ENCODE measurements around the gene TAOK1.

TAOK1 gene

DNA sequence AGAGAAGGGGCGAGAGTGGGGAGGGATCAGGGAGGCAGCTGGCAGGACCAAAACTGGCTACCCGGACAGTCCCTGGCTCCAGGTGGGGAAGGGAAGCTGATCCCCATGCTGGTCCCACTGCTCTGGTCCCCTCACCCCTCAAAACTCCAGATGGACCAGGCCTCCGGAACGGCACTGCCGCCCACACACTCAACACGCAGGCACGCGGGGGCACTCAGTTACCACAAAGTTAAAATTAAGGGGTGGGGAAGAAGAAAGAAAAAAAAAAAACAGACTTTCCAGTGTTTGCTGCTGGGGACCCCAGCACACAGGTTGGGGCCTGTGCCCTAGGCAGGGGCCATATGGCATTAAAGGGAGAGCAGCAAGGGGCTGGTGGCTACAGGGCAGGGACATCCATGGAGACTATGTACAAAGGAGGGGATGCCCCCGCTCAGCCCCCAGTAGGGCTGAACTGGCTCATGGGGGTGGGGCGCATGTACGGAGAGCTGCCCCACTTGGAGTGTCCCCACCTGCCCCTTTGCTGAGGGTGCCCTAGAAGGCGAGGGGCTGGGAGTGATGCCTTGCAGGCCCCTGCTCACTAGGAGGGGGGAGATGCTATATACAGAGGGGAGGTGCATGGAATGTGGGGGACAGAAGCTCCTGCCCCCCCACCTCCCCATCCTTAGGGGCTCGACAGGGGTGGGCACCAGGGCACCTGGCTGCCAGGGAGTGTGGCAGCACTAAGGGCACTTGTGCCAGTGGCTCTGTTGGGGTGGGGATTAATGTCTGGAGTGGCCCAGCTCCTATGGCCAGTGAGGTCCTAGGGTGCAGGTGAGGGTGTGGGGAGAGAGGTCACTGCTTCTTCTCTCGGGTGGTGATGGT is 183.9 kb downstream of the TAOK1 start:
- TF ChIP-seq, protein P1, sequence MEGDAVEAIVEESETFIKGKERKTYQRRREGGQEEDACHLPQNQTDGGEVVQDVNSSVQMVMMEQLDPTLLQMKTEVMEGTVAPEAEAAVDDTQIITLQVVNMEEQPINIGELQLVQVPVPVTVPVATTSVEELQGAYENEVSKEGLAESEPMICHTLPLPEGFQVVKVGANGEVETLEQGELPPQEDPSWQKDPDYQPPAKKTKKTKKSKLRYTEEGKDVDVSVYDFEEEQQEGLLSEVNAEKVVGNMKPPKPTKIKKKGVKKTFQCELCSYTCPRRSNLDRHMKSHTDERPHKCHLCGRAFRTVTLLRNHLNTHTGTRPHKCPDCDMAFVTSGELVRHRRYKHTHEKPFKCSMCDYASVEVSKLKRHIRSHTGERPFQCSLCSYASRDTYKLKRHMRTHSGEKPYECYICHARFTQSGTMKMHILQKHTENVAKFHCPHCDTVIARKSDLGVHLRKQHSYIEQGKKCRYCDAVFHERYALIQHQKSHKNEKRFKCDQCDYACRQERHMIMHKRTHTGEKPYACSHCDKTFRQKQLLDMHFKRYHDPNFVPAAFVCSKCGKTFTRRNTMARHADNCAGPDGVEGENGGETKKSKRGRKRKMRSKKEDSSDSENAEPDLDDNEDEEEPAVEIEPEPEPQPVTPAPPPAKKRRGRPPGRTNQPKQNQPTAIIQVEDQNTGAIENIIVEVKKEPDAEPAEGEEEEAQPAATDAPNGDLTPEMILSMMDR (conservative IDR thresholded peaks at IDR 0.05; ENCODE audit: low read depth, low read length), result no peak
- H3K4me3 ChIP-seq (ENCODE audit: low read depth, low read length), result no peak overlapping the region
- DNase-seq (ENCODE audit: low read depth), result no peak

DNA sequence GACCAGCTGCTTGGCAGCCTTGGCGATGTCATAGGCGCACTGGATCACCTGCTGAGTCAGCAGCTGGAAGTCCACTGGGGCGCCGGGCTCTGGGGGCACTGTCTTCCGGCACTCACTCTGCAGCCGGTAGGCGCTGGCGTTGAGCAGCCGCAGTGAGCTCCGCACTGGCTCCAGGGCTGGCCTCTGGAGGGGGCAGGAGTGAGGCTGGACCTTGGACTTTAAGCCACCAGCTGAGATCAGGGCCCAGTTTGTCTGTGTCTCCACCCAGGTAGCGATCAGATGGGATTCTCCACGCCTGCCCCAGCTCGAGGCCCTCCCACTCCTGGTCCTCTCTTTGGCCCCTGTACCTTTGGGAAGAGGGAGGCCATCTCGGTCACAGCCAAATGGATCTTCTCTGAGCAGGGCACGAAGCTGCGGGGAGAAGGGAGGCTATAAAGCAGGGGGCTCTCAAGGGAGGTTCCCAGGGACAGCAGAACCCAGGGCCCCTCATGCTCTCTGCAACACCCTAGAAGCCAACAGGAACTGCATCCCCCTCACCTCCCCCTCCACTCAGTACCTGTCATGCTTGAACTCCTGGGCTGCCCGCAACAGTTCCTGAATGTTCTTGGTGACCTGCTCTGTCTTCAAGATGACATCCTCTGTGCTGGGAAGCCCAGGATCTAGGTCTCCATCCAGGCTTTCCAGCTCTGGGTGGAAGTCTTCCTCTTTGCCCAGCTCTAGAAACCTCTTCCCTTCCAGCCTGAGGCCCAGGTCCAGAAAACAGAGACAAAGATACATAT is 184.8 kb downstream of the TAOK1 start:
- DNase-seq (ENCODE audit: low read depth), result no peak

DNA sequence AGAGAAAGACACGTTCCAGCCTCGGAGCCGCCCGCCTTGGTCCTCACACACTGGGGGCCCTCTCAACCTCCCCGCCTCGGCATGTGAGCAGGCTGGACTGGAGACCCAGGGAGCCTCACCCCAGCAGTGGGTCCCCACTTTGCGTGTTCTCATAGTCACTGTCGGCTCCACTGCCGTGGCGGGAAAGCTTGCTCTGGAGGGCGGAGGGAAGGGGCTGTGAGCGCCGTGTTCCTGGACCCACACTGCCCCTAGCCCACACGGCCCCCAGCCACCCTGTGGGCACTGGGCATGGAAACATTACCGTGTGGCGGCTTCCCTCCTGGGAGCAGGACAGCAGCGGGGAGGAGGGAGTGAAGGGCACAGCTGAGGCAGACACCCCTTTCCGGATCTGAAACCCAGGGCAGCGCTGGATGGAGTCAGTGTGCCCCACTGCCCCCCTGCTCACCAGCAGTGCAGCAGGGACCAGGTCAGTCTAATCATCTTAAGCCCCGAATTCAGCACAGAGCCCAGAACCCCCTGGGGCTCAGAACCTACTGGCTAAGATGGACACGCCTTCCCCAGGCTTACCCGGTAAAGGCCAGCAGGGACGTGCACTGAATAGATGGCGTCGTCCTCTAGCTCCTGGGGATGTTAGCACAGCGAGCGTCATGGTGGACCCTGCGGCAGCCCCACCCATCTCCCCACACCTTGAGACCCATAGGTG is 185.5 kb downstream of the TAOK1 start:
- no peak overlapping the region for H3K4me3 ChIP-seq (ENCODE audit: low read depth, low read length)
- no peak for DNase-seq (ENCODE audit: low read depth)
- TF ChIP-seq, protein P1 (conservative IDR thresholded peaks at IDR 0.05; ENCODE audit: low read depth, low read length), result no peak

More for the DNA sequence above, 184.8 kb downstream of the TAOK1 start:
- no peak overlapping the region for H3K4me3 ChIP-seq (ENCODE audit: low read depth, low read length)
- TF ChIP-seq, protein P1 (conservative IDR thresholded peaks at IDR 0.05; ENCODE audit: low read depth, low read length), result no peak

DNA sequence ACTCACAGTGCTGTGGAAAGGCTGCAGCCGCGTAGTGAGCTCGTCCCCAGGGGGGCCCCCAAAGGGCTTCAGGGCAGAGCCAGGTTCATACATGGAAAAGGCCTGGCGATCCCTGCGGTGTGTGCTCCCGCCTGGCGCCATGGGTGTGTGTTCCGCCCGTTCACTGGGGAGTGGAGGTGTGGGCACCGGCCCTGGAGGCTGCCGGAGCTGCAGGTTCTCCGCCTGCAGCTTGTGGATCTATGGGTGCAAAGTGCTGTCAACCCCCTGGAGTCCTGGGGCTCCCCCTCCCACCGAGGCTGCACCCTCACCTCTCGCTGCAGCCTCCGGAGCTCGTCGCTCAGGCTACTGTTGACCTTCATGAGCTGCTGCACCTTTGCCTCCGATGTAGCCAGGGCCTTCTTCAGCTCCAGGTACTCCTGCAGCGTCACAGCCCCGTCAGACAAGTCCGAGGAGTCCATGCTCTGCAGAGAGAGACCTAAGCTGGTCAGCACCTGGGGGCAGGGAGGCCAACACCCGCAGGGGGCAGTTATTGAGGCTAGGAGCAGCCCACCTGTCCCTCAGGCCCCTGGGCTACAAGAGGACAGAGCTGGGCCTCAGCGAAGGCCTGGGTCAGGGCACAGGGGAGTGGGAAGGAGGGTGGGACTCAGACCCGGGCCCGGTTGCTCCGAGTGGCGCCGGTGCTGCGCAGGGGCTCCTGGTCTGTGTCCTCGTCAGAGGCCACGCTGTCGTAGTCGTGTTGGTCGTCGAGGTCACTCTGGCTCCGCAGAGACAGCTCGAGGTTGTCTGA is 186.2 kb downstream of the TAOK1 start:
- no peak for DNase-seq (ENCODE audit: low read depth)
- H3K4me3 ChIP-seq (ENCODE audit: low read depth, low read length), result no peak overlapping the region
- TF ChIP-seq, protein P1 (conservative IDR thresholded peaks at IDR 0.05; ENCODE audit: low read depth, low read length), result no peak

DNA sequence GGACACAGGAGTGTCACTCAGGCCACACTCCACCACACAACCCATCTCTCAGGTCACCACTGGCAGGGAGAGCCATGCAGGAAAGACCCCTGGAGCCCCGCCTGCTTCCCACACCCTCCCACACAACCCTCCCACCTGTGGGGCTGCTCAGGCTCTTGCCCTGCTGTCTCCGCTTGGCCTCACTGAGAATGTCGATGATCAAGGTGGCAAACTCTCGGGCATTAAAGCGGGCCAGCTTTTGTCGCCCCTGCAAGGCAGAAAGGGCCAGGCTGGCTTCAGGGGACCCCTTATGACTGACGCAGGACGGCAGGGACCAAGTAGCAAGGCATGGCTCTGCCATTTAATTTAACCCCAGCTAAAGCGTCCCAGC is 186.8 kb downstream of the TAOK1 start:
- DNase-seq (ENCODE audit: low read depth), result no peak
- TF ChIP-seq, protein P1 (conservative IDR thresholded peaks at IDR 0.05; ENCODE audit: low read depth, low read length), result no peak
- H3K4me3 ChIP-seq (ENCODE audit: low read depth, low read length), result no peak overlapping the region

Measured in choroid plexus epithelial cell (primary cell).